ENCODE measurements around the gene SPOCK1. TPM values are rescaled to one million over a fixed set of nuclear protein-coding genes. Genes with fewer than 3 reads are reported as not detected.

Gene SPOCK1
- total RNA-seq, 1 experiment from 2014 or later, result 9.8 TPM

DNA sequence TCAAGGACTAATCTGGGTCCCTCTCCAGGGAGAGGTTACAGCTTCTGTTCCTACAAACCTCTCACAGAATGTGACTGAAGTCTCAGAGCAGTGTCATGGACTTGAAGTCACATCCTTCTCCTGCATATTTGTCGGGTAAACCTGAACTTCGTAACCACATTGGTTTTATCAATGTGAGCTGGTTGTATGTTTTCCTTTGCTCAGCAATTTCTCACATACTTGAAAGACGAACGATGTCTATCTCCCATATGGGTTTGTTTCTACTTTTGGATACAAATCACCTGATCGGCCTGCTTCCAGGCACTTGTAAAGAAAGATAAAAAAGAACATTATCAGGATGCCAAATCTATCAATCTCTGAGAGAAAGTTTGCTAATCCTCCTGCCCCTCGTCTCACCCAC, 411.0 kb downstream of the SPOCK1 start:
- POLR2A ChIA-PET (ENCODE audit: unreplicated experiment), result no interaction called here
- H3F3A ChIP-seq (ENCODE audit: low read length, unreplicated experiment), result no peaks in the 10 kb centered on the region
- CTCF ChIA-PET, result no interaction called here
- no TSS peak for BruUV-seq (replicated peaks)
- no peaks in the 10 kb centered on the region for H4K20me1 ChIP-seq (ENCODE audit: low read length)
- no peak overlapping the region for H2AFZ ChIP-seq (ENCODE audit: low read length)
- no peak overlapping the region for H3K4me3 ChIP-seq (ENCODE audit: low read length)
- no peaks in the 10 kb centered on the region for H3K4me1 ChIP-seq (ENCODE audit: insufficient read depth, low read length)
- no peaks in the 10 kb centered on the region for H3K27me3 ChIP-seq (ENCODE audit: low read length)
- no peaks in the 10 kb centered on the region for H3K9me2 ChIP-seq (replicated peaks; ENCODE audit: low read length)
- H3K79me2 ChIP-seq (ENCODE audit: low read length), result no peaks in the 10 kb centered on the region
- no peaks in the 10 kb centered on the region for H3K36me3 ChIP-seq (ENCODE audit: low read depth, low read length)
- no peaks in the 10 kb centered on the region for H3K9me3 ChIP-seq (ENCODE audit: low read length)
- no peak overlapping the region for H3K27ac ChIP-seq (ENCODE audit: low read length)
- TF ChIP-seq EZH2 (IDR thresholded peaks at IDR 0.05; ENCODE audit: low read length, unreplicated experiment) (no peak), EZH2phosphoT487 (IDR thresholded peaks at IDR 0.05; ENCODE audit: borderline replicate concordance, low read length) (no peak)
- TF ChIP-seq, protein P1, sequence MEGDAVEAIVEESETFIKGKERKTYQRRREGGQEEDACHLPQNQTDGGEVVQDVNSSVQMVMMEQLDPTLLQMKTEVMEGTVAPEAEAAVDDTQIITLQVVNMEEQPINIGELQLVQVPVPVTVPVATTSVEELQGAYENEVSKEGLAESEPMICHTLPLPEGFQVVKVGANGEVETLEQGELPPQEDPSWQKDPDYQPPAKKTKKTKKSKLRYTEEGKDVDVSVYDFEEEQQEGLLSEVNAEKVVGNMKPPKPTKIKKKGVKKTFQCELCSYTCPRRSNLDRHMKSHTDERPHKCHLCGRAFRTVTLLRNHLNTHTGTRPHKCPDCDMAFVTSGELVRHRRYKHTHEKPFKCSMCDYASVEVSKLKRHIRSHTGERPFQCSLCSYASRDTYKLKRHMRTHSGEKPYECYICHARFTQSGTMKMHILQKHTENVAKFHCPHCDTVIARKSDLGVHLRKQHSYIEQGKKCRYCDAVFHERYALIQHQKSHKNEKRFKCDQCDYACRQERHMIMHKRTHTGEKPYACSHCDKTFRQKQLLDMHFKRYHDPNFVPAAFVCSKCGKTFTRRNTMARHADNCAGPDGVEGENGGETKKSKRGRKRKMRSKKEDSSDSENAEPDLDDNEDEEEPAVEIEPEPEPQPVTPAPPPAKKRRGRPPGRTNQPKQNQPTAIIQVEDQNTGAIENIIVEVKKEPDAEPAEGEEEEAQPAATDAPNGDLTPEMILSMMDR (conservative IDR thresholded peaks at IDR 0.05; ENCODE audit: low read depth, low read length), result no peak
- H3K4me2 ChIP-seq (ENCODE audit: low read length), result no peak overlapping the region
- no peak for DNase-seq
- no peak for ATAC-seq
- no peak overlapping the region for H3K9ac ChIP-seq (ENCODE audit: low read length)
- intact Hi-C loops (cut with micrococcal nuclease), result no loop called here

DNA sequence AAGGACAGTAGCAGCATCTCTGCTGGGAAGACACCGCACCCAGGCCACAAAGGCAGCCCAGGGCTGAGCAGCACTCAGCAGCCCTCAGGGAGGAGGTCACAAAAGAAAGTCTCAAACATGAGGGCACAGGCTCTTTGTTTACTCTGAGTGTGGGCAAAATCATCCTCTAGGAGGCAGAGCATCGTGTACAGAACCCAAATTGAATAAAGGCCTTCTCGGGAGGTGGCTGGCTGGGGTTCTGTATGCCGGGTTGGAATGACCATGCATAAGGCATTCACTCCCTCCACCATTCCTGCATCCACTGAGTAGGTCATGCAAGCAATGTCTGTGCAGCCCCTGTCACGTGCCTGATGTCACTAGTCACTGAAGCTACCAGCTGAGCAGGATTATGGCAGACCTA, 412.8 kb downstream of the SPOCK1 start:
- TF ChIP-seq EZH2phosphoT487 (IDR thresholded peaks at IDR 0.05; ENCODE audit: borderline replicate concordance, low read length), result no peak
- TF ChIP-seq, protein P1 (conservative IDR thresholded peaks at IDR 0.05; ENCODE audit: low read depth, low read length), result peak; percentile 22; the same call in 1 of the 2 replicates
- no peak; the same call in 1 of the 2 replicates for ATAC-seq

DNA sequence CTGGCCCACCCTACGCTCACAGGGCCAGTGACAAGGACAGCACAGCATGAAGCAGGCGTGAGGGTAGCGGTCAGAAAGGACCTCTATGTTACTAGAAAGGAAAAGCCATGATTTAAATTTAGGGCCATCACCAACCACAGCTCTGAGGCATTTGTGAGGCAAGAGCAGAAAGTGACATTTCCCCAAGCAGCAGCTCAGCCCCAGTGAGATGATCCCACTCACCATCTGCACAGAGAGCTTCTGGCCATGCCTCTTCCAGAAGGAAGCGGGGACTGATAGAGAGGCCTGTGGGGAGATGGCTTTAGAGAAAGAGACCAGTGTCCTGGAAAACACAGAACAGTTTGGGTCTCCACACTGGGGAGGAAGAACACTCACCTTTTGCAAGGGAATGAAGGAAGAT, 413.9 kb downstream of the SPOCK1 start:
- intact Hi-C loops (cut with micrococcal nuclease), result no loop called here
- Histone ChIP-seq H3K4me3 (ENCODE audit: low read length) (no peak overlapping the region), H3K27me3 (ENCODE audit: low read length) (no peaks in the 10 kb centered on the region), H3K9ac (ENCODE audit: low read length) (no peak overlapping the region), H3K79me2 (ENCODE audit: low read length) (no peaks in the 10 kb centered on the region), H3K36me3 (ENCODE audit: low read depth, low read length) (no peaks in the 10 kb centered on the region), H2AFZ (ENCODE audit: low read length) (no peak overlapping the region), H3K9me3 (ENCODE audit: low read length) (no peaks in the 10 kb centered on the region), H3K4me2 (ENCODE audit: low read length) (no peak overlapping the region), H3K4me1 (ENCODE audit: insufficient read depth, low read length) (no peaks in the 10 kb centered on the region), H4K20me1 (ENCODE audit: low read length) (no peaks in the 10 kb centered on the region), H3F3A (ENCODE audit: low read length, unreplicated experiment) (no peaks in the 10 kb centered on the region), H3K9me2 (replicated peaks; ENCODE audit: low read length) (no peaks in the 10 kb centered on the region), H3K27ac (ENCODE audit: low read length) (no peak overlapping the region)
- DNase-seq (no peak), ATAC-seq (no peak)
- ChIA-PET POLR2A (ENCODE audit: unreplicated experiment) (no interaction called here), CTCF (no interaction called here)
- TF ChIP-seq EZH2phosphoT487 (IDR thresholded peaks at IDR 0.05; ENCODE audit: borderline replicate concordance, low read length) (no peak), EZH2 (IDR thresholded peaks at IDR 0.05; ENCODE audit: low read length, unreplicated experiment) (no peak)
- TF ChIP-seq, protein P1 (conservative IDR thresholded peaks at IDR 0.05; ENCODE audit: low read depth, low read length), result no peak
- BruUV-seq (replicated peaks), result no TSS peak

More for the DNA sequence above, 412.8 kb downstream of the SPOCK1 start:
- Histone ChIP-seq H3K9ac (ENCODE audit: low read length) (no peak overlapping the region), H4K20me1 (ENCODE audit: low read length) (no peaks in the 10 kb centered on the region), H3K9me3 (ENCODE audit: low read length) (no peaks in the 10 kb centered on the region), H3K4me2 (ENCODE audit: low read length) (no peak overlapping the region), H3K36me3 (ENCODE audit: low read depth, low read length) (no peaks in the 10 kb centered on the region), H3F3A (ENCODE audit: low read length, unreplicated experiment) (no peaks in the 10 kb centered on the region), H3K79me2 (ENCODE audit: low read length) (no peaks in the 10 kb centered on the region), H3K9me2 (replicated peaks; ENCODE audit: low read length) (no peaks in the 10 kb centered on the region), H2AFZ (ENCODE audit: low read length) (no peak overlapping the region), H3K4me1 (ENCODE audit: insufficient read depth, low read length) (no peaks in the 10 kb centered on the region), H3K27ac (ENCODE audit: low read length) (no peak overlapping the region), H3K4me3 (ENCODE audit: low read length) (no peak overlapping the region), H3K27me3 (ENCODE audit: low read length) (no peaks in the 10 kb centered on the region)
- no peak for DNase-seq
- intact Hi-C loops (cut with micrococcal nuclease), result no loop called here
- BruUV-seq (replicated peaks), result no TSS peak
- CTCF ChIA-PET, result no interaction called here
- POLR2A ChIA-PET (ENCODE audit: unreplicated experiment), result no interaction called here
